GM19438 (cell line): ENCODE measurements around the gene TMEM117.
A peak's percentile ranks its signal among the peaks of the same experiment; 100 is the strongest.

Experiments used
- ATAC-seq: cut with Tn5 transposase; IDR thresholded peaks from one replicate; pipeline ENCODE4 v1.9.1; 2021; ENCODE audit warnings: low read depth; ENCODE audit not compliant: unreplicated experiment

The TMEM117 gene

GRCh38 chr12:43942379-43942778 is 106.5 kb downstream of the TMEM117 start:
- no peak for ATAC-seq

DNA sequence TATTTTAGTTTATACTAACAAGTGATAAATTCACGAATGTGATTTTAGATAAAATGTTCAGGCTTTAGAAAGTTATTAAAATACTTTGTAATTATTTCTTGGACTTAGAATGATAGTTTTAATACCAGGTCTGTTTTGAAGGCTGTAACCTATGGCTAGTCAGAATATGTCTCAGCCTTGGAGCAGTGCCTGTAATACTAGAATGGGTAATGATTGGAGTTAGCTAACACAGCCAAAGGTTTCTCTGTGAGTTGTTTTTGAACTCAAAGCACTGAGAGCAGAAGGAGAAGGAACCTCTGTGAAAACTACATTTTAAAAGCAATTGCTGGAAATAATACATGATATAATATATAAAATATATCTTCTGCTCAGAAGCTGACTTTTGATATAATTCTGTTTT is 110.1 kb downstream of the TMEM117 start:
- ATAC-seq = no peak

- ATAC-seq = no peak
These were observed 115.4 kb downstream of the TMEM117 start for GRCh38 chr12:43951286-43951685.

- ATAC-seq = peak; percentile 95
These were observed 122.0 kb downstream of the TMEM117 start for GRCh38 chr12:43957732-43958372.

DNA sequence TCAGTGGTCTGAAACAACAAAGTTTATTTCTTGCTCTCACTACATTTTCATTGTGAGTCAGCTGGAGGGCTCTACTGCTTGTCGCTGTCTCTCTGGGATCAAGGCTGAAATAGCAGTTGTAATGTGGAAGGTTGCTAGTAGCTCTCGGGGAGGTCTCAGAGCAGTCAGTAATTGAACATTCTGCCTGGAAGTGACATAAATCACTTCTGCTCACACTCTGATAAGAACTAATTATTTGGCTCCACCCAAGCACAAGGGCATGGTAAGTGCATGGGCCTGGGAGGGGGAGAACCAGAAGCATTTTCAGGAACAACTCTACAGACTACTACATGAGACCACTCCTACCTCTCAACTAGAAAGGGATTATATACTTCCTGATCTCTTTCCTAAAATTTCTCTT is 128.2 kb downstream of the TMEM117 start:
- no peak for ATAC-seq

DNA sequence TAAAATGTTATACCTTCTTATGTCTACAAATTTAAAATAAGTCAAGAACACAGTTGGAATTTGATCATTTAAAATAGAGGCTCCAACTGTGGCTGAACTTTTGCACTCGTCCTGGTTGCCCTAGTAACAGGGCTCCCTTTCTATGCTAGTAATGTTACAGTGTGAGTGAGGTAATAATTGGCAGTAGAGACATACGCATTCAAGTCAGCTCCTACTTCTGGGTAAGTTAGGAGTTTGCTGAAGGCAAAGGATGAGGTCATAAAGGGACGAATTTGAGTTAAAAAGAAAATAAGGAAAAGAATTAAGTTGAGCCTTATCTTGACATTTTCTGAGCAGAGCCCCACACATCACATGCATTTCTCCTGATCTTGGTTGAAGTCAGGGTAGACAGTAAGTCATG is 129.1 kb downstream of the TMEM117 start:
- ATAC-seq = no peak

DNA sequence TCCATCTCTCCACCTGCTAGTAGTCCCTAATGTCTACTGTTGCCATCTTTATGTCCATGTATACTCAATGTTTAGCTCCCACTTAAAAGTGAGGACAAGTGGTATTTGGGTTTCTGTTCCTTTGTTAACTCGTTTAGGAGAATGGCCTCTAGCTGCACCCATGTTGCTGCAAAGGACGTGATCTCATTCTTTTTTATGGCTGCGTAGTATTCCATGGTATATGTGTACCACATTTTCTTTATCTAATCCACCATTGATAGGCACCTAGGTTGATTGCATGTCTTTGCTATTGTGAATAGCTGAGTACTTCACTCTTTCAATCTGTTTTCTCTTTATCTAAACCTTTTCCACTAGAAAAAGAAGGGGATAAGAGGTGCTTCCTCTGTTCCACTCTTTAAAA is 130.0 kb downstream of the TMEM117 start:
- no peak for ATAC-seq

DNA sequence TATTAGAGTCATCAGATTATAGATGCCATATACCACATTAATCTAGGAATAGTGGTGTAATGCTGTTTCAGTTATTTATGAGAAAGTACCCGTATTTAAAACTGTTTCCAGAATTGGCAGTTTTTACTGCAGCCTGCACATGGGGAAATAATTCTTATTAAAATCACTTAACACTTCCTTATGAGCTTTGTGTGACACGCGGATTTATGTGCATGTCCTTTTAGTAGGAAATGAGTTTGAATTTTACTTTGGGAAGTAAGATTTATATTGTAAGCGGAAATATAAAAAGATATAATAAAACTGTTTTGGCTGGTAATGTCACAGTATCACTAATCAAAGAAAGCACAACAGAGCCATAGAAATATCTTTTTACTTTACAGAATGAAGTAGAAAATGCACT is 132.9 kb downstream of the TMEM117 start:
- no peak for ATAC-seq

GRCh38 chr12:43969882-43970281 is 134.0 kb downstream of the TMEM117 start:
- ATAC-seq = no peak

DNA sequence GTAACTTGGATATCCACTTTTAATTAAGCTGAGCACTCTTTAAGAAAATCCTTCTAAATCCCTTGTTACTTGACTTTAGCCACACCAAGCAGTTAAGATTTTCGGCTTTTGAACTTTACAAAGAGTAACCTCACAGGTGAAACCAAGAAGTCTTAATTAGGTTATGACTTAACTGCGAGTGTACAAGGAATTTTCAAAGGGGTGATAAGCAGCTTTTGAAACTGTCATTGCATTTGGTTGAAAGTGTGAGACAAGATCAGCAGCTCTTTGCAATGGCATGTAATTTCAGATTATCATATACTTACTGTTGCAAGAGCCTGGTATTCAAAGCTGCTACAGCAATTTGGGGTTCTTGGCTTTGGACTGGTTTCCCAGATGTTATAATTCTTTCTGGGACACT is 137.5 kb downstream of the TMEM117 start:
- ATAC-seq = no peak

- ATAC-seq = no peak
These were observed 138.1 kb downstream of the TMEM117 start for GRCh38 chr12:43973993-43974392.

DNA sequence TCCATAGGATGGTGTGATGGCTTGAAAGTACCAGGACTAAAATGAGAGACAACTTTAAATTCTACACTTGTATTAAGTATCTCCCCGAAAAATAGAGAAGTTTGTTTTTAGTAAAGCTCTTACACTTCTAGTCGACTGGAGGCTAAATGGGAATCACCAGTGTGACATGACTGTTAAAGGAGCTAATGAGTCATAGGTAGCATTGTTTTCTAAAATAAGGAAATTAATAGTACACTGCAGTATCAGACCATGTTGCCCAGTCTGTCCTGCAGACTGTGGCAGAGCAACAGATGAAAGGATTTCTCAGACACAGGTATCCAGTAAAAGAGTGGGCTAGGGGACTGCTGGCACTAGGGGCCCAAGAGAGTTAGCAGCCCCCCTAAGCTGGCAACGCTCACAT is 140.1 kb downstream of the TMEM117 start:
- no peak for ATAC-seq

DNA sequence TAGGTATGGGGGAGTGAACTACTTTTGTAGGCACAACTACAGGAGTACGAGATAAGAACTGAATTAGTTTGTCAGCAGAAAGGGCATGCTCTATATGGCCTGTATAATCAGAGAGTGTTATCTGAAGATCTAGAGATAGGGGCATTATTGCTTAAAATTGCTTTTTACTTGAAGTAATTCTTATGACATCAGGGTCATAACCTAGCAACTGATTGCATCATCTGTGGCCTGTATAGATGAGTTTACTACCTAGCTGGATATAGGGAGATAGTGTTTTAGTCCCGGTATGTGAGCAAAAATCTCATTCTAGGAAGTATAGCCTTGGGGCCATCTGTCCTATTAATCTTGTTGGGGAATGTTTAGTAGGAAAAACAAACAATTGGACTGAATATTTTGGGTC is 142.7 kb downstream of the TMEM117 start:
- ATAC-seq = no peak

DNA sequence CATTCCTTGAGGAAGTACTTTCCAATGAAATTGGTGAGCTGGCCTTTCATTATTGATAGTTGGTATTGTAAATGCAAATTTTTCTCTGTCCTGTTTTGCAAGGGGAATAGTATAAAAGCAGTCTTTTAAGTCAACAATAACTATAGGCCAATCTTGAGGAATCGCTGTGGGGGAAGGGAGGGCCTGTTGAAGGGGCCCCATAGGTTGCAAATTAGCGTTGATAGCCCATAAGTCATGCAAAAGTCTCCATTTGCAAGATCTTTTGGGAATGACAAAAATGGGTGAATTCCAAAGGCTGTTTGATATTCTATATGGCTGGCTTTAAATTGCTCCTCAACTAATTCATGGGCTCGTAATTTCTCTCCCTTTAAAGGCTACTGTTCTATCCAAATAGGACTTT is 143.6 kb downstream of the TMEM117 start:
- no peak for ATAC-seq

- ATAC-seq = no peak
These were observed 144.8 kb downstream of the TMEM117 start for GRCh38 chr12:43980627-43981191.

- no peak for ATAC-seq
These were observed 145.8 kb downstream of the TMEM117 start for GRCh38 chr12:43981726-43982125.

DNA sequence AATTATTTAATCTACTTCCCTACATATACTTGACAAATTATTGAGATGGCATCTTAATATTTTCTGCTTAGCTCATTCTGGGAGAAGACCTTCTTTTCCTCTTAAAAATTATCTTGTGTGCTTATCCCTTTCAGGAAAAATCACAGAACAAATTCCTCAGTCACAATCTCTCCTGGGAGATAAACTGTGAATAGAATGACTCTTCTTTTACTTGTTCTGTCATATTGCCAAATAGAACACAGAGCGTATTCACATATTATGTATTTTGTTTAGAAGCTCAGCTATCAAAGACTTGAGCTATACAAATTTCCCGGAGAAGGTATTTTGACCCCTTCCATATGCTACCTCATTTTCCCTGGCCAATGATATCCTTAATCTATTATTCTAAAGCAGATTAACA is 146.7 kb downstream of the TMEM117 start:
- ATAC-seq = no peak

GRCh38 chr12:43988838-43989560 is 153.1 kb downstream of the TMEM117 start:
- ATAC-seq = peak; percentile 98

- ATAC-seq = no peak
These were observed 157.0 kb downstream of the TMEM117 start for GRCh38 chr12:43992856-43993255.

DNA sequence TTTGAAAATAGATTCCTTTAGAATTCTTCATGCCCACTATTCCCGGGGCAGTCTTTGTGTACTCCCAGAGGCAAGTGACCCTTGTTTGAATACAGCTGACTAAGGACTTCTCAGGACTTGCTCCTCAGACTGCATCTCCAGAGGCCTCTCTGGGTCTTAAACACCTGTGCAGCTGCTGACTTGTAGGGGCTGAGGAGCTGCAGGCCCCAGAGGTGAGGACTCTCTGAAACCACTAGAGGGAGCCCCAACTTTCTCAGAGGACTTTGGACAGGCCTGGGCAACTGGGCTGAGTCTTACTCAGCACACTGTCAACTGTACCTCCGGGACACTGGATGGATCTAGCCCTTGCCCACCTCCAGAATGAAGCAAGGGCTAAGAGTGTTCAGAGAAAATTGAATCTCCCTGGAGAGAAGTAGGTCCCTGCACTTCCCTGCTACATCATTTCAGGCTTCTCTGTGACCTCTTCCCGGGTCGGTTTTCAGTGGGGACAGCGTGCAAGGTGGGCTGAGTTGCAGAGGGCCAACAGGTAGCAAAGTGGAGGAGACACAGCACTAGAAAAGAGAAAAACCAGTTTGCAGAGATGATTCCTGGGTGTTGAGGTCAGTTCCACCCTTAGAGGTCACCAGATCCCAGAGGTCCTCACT is 164.6 kb downstream of the TMEM117 start:
- ATAC-seq = peak; percentile 92

DNA sequence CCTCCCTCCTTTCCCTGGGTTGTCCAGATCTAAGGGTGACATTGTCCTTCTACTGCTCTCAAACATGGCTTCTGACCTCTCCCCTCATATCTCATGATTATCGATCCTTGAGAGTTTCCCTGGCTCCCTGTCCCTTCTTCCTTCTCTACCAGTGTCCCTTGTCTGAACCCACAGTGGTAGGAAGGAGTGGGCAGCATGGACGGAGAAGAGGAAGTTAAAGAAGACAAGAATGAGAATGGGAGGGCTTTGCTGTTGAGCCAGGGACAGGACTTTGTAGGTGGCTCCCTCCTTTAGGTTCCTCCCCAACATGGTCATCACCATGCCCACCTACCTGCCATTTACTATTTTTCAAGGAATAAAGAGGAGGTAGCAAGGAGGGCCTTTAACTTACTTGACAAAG is 166.7 kb downstream of the TMEM117 start:
- no peak for ATAC-seq

DNA sequence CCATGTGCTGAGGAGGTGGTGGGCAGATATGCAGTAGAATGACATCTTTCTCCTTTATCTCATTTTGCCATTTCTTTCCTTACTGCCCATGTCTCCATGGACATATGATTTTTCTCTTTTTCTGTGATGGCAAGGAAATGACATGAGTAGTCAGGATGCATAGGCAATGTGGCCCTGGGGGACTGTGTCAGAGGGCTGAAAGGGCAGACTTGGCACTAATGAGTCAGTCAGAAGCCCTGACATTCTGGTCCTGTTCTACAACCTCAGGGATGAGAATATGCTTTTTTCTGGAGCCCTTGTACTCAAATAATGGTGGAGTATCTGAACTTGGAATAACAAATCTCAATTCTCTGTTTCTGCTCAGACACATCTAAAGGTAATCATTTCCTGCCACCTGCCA is 167.8 kb downstream of the TMEM117 start:
- ATAC-seq = no peak
